ENCODE data around the gene SH3TC1.

The SH3TC1 gene

GRCh38 chr4:8285976-8286718 lies 87.1 kb downstream of the SH3TC1 start:
- TF ChIP-seq, protein P1, sequence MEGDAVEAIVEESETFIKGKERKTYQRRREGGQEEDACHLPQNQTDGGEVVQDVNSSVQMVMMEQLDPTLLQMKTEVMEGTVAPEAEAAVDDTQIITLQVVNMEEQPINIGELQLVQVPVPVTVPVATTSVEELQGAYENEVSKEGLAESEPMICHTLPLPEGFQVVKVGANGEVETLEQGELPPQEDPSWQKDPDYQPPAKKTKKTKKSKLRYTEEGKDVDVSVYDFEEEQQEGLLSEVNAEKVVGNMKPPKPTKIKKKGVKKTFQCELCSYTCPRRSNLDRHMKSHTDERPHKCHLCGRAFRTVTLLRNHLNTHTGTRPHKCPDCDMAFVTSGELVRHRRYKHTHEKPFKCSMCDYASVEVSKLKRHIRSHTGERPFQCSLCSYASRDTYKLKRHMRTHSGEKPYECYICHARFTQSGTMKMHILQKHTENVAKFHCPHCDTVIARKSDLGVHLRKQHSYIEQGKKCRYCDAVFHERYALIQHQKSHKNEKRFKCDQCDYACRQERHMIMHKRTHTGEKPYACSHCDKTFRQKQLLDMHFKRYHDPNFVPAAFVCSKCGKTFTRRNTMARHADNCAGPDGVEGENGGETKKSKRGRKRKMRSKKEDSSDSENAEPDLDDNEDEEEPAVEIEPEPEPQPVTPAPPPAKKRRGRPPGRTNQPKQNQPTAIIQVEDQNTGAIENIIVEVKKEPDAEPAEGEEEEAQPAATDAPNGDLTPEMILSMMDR (IDR thresholded peaks at IDR 0.05; ENCODE audit: insufficient read depth, low read depth, low read length, missing control alignments): no peak
- no peak overlapping the region for H3K4me3 ChIP-seq (ENCODE audit: low read length)
- no peak for DNase-seq (ENCODE audit: low read depth)

- no peak for DNase-seq (ENCODE audit: low read depth)
- no peak overlapping the region for H3K4me3 ChIP-seq (ENCODE audit: low read length)
- TF ChIP-seq, protein P1 (IDR thresholded peaks at IDR 0.05; ENCODE audit: insufficient read depth, low read depth, low read length, missing control alignments): no peak
Measured at GRCh38 chr4:8286719-8287342, 87.7 kb downstream of the SH3TC1 start.

DNA sequence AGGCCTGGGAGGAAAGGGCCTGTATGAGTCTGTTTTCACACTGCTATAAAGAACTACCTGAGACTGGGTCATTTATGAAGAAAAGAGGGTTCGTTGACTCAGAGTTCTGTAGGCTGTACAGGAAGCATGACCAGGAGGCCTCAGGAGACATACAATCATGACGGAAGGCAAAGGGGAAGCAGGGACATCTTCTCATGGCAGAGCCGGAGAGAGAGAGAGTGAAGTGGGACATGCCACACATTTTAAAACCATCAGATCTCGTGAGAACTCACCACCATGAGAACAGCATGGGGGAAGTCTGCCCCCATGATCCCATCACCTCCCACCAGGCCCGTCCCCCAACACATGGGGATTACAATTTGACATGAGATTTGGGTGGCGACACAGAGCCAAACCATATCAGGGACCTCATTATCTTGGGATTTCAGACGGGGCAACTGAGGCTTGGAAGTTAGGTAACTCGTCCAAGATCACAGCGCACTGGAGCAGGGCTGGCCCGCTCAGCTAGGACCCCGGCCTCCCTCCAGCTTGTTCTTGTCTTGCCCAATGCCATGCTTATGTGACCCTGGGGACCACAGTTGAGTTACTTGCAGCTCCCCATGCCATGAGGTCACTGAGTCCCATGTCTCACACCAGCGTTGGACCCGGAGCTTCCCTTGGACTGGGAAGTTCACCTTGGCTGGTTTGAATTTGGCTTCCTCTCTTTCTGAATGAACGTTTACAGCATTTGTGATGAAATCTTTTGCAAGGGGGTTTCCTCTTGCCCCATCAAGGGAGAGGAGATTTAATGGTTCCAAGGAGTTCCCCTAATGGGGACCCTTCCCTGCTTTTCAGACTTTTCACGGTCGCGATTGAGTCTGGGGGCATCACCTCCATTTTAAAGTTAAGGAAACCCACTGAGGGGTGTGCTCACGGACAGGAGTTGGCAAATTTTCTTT lies 88.5 kb downstream of the SH3TC1 start:
- DNase-seq (ENCODE audit: low read depth): no peak
- no peak overlapping the region for H3K4me3 ChIP-seq (ENCODE audit: low read length)
- TF ChIP-seq, protein P1 (IDR thresholded peaks at IDR 0.05; ENCODE audit: insufficient read depth, low read depth, low read length, missing control alignments): no peak

DNA sequence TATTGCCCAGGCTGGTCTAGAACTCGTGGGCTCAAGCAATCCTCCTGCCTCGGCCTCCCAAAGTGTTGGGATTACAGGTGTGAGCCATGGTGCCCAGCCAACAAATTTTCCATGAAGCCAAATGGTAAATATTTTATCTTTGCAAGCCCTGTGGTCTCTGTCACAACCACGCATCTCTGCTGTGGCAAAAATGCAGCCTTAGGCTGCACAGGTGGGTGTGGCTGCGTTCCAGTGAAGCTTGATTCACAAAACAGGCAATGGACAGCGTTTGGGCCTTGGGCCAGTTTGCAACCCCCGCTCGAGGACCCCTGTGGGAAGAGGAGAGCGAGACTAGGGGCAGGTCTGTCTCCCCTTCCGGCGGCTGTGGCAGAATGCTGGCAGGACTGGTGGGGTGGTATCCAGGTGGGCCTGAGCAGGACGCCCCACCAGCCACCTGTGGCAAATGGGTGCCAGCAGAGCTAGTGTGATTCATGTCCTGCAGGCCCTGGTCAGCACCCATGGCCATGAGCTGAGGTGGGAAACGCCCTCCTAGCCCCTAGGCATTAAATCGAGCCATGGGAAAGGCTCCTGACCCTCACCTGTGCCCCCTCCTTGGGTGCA lies 90.2 kb downstream of the SH3TC1 start:
- TF ChIP-seq, protein P1 (IDR thresholded peaks at IDR 0.05; ENCODE audit: insufficient read depth, low read depth, low read length, missing control alignments): no peak
- DNase-seq (ENCODE audit: low read depth): no peak
- no peak overlapping the region for H3K4me3 ChIP-seq (ENCODE audit: low read length)

GRCh38 chr4:8289956-8290700 lies 91.0 kb downstream of the SH3TC1 start:
- TF ChIP-seq, protein P1 (IDR thresholded peaks at IDR 0.05; ENCODE audit: insufficient read depth, low read depth, low read length, missing control alignments): no peak
- no peak overlapping the region for H3K4me3 ChIP-seq (ENCODE audit: low read length)
- DNase-seq (ENCODE audit: low read depth): no peak

- H3K4me3 ChIP-seq (ENCODE audit: low read length): no peak overlapping the region
- no peak for DNase-seq (ENCODE audit: low read depth)
- TF ChIP-seq, protein P1 (IDR thresholded peaks at IDR 0.05; ENCODE audit: insufficient read depth, low read depth, low read length, missing control alignments): no peak
Measured at GRCh38 chr4:8290701-8290970, 91.5 kb downstream of the SH3TC1 start.

All from epithelial cell of esophagus (primary cell).